Measurements from ENCODE around the gene DOLPP1. TPM values are rescaled to one million over a fixed set of nuclear protein-coding genes. Genes with fewer than 3 reads are reported as not detected.

The DOLPP1 gene
- total RNA-seq, 1 experiment from 2014 or later, result 12.4 TPM

GRCh38 chr9:129094387-129095169 lies 13.7 kb downstream of the DOLPP1 start:
- DNase-seq (ENCODE audit: low read depth), result no peak

- no peak for DNase-seq (ENCODE audit: low read depth)
Observed at GRCh38 chr9:129095170-129095667, 14.3 kb downstream of the DOLPP1 start.

- no peak for DNase-seq (ENCODE audit: low read depth)
Observed at GRCh38 chr9:129095908-129096307, 15.0 kb downstream of the DOLPP1 start.

- no peak for DNase-seq (ENCODE audit: low read depth)
Observed at GRCh38 chr9:129097671-129098306, 16.9 kb downstream of the DOLPP1 start.

GRCh38 chr9:129098328-129098727 lies 17.4 kb downstream of the DOLPP1 start:
- DNase-seq (ENCODE audit: low read depth), result no peak

- DNase-seq (ENCODE audit: low read depth), result no peak
Observed at GRCh38 chr9:129100383-129101169, 19.7 kb downstream of the DOLPP1 start.

- DNase-seq (ENCODE audit: low read depth), result no peak
Observed at GRCh38 chr9:129101279-129101678, 20.4 kb downstream of the DOLPP1 start.

GRCh38 chr9:129102095-129102525 lies 21.2 kb downstream of the DOLPP1 start:
- DNase-seq (ENCODE audit: low read depth), result no peak

- DNase-seq (ENCODE audit: low read depth), result peak; percentile 49
Observed at GRCh38 chr9:129102791-129103594, 22.1 kb downstream of the DOLPP1 start.

- no peak for DNase-seq (ENCODE audit: low read depth)
Observed at GRCh38 chr9:129103595-129103965, 22.7 kb downstream of the DOLPP1 start.

GRCh38 chr9:129104051-129104450 lies 23.1 kb downstream of the DOLPP1 start:
- DNase-seq (ENCODE audit: low read depth), result no peak

- DNase-seq (ENCODE audit: low read depth), result no peak
Observed at GRCh38 chr9:129105857-129106694, 25.2 kb downstream of the DOLPP1 start.

- DNase-seq (ENCODE audit: low read depth), result no peak
Observed at GRCh38 chr9:129107651-129108050, 26.7 kb downstream of the DOLPP1 start.

- DNase-seq (ENCODE audit: low read depth), result no peak
Observed at GRCh38 chr9:129108083-129108804, 27.3 kb downstream of the DOLPP1 start.

GRCh38 chr9:129108805-129109536 lies 28.1 kb downstream of the DOLPP1 start:
- DNase-seq (ENCODE audit: low read depth), result no peak

- DNase-seq (ENCODE audit: low read depth), result peak; percentile 24
Observed at GRCh38 chr9:129109537-129109903, 28.6 kb downstream of the DOLPP1 start.

GRCh38 chr9:129109952-129110739 lies 29.2 kb downstream of the DOLPP1 start:
- DNase-seq (ENCODE audit: low read depth), result peak; percentile 55

GRCh38 chr9:129110740-129111527 lies 30.0 kb downstream of the DOLPP1 start, which contains the start of the genes CRAT and PTPA:
CRAT (minus strand) TSS chr9:129110793; CDS start chr9:129110509, 284 bp downstream.
PTPA (plus strand) TSS chr9:129111415; CDS start chr9:129111601, 186 bp downstream.
- DNase-seq (ENCODE audit: low read depth), result peak; percentile 88
